ENCODE measurements around the gene PAPPA2. TPM values are rescaled to one million over a fixed set of nuclear protein-coding genes. Genes with fewer than 3 reads are reported as not detected.

The PAPPA2 gene
- total RNA-seq, 4 donors from 2014 or later: 0.35 to 32.2 (median 1.1) TPM

DNA sequence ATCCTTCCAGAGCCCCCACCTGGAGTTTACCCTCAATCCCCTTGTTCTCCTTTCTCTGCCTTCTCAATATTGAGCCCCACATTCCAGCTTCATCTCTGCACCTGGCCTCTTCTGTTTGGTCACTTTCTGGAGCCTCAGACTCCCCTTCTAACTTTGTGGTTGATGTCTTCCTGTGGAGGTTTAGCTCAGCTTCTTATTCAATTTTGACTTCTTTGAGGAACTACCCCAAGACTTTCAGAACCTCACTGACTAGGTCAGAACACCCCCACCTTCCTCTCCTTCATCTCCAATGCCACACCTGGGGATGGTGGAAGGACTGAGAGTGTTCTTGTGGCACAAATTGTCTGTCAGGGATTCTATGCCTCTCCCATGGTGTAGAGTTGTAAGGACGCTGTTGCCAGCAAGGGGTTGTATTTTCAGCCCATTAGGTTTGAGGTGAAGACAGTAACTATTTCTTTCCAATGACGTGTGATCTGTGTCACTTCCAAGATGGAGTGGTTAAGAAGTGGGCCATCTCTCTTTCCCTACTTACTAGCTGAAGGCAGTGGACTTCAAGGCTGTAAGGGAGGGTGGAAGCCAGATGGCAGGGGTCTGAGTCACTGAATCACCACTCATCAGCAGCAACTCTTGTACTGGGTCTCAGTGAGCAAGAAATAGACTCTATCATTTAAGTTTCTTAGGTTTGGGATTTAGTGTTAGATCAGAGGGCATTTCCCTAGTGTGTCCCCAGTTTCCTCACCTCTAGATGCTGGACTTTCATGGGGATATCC is 80.6 kb downstream of the PAPPA2 start:
- Histone ChIP-seq H3K27me3 (no peaks in the 10 kb centered on the region), H3K4me3 (no peak overlapping the region), H3K4me1 (no peaks in the 10 kb centered on the region), H3K36me3 (no peaks in the 10 kb centered on the region), H3K27ac (no peak overlapping the region), H3K9me3 (no peaks in the 10 kb centered on the region)
- TF ChIP-seq POLR2A (IDR thresholded peaks at IDR 0.05): no peak
- TF ChIP-seq CTCF (IDR thresholded peaks at IDR 0.05): no peak
- no peak for DNase-seq

DNA sequence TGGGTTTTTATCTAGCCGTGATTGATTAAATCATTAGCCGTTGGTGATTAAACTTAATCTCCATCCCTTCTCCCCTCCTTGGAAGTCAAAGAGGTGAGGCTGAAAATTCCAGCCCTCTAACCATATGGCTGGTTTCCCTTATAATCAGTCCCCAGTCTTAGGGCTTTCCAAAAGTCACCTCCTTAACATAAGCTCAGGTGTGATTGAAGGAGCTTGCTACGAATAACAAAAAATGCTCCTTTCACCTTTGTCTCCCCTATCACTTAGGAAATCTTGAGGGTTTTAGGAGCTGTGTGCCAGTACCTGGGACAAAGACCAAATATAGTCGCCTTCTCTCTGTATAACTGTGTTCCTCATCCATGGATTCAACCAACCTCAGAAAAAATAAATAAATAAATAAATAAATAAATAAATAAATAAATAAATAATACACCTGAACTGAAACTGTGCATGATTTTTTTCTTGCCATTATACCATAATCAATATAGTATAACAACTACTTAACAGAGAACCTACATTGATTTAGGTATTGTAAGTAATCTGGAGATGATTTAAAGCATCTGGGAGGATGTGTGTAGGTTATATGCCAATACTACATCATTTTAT is 82.2 kb downstream of the PAPPA2 start:
- Histone ChIP-seq H3K9me3 (no peaks in the 10 kb centered on the region), H3K4me3 (no peak overlapping the region), H3K27me3 (no peaks in the 10 kb centered on the region), H3K27ac (no peak overlapping the region), H3K4me1 (no peaks in the 10 kb centered on the region), H3K36me3 (no peaks in the 10 kb centered on the region)
- TF ChIP-seq CTCF (IDR thresholded peaks at IDR 0.05): no peak
- TF ChIP-seq POLR2A (IDR thresholded peaks at IDR 0.05): no peak
- DNase-seq: no peak

- Histone ChIP-seq H3K27ac (no peak overlapping the region), H3K9me3 (no peaks in the 10 kb centered on the region), H3K27me3 (no peaks in the 10 kb centered on the region), H3K4me3 (no peak overlapping the region), H3K4me1 (no peaks in the 10 kb centered on the region), H3K36me3 (no peaks in the 10 kb centered on the region)
- no peak for TF ChIP-seq POLR2A (IDR thresholded peaks at IDR 0.05)
- no peak for TF ChIP-seq CTCF (IDR thresholded peaks at IDR 0.05)
- DNase-seq: no peak
Measured at GRCh38 chr1:176546825-176547224, 83.8 kb downstream of the PAPPA2 start.

DNA sequence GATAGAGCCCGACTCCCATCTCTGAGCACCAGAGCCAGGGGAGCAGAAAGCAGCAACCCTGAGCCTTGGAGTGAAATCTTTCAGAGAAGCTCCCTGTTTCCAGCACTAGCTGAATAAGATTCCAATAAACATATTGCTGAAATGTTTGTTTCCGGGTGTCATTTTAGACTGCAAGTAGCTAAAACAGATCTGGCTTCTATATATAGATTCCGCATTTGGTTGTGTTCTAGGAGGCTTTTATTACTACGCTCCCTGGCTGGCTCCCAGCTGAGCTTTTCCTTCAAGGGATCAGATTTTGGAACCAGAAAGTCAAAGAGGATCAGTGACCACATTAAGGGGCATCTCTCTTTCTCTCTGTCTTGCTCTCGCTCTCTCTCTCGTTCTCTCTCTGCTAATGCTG is 88.2 kb downstream of the PAPPA2 start:
- H3K36me3 ChIP-seq: no peaks in the 10 kb centered on the region
- no peaks in the 10 kb centered on the region for H3K4me1 ChIP-seq
- no peaks in the 10 kb centered on the region for H3K9me3 ChIP-seq
- DNase-seq: no peak
- H3K27me3 ChIP-seq: no peaks in the 10 kb centered on the region
- H3K4me3 ChIP-seq: no peak overlapping the region
- no peak for TF ChIP-seq CTCF (IDR thresholded peaks at IDR 0.05)
- TF ChIP-seq POLR2A (IDR thresholded peaks at IDR 0.05): no peak
- H3K27ac ChIP-seq: no peak overlapping the region

DNA sequence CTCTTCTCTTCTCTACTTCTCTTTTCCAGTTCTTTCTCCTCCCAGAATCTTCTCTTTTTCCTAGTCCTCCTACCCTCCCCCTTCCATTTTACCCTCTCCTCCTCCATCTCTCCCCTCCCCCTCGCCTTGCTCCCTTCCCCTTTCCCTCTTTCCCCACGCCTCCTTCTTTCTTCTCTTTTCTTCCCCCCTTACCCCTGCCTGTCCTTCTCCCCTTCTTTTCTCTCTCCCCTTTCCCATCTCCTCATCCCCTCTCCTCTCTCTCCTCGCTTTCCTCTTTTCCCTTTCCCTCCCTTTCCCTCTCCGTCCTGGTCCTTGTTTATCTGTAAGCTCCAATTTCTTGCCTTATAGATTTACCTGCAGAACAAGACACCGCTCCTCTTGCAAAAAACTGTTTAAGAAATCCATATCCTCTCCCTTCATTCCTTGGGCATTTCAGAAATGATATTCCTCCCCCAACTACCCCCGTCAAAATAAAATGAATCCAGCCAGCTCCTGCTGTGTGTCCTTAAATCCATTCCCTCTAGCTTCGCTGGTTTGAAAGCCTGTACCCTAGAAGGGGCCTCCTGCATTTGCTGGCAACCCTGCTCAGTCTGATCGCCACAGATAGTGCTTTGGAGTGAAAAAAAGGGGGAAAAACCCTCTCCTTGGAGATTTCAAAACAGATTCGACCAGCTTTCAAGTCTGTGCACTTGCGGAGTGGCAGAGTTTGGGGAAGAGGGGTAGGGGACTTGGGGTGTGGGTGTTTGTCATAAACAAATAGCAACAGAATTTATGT is 89.4 kb downstream of the PAPPA2 start:
- Histone ChIP-seq H3K9me3 (no peaks in the 10 kb centered on the region), H3K4me3 (no peak overlapping the region), H3K4me1 (no peaks in the 10 kb centered on the region), H3K27me3 (no peaks in the 10 kb centered on the region), H3K27ac (no peak overlapping the region), H3K36me3 (no peaks in the 10 kb centered on the region)
- TF ChIP-seq POLR2A (IDR thresholded peaks at IDR 0.05) (no peak), CTCF (IDR thresholded peaks at IDR 0.05) (no peak)
- no peak for DNase-seq
